Islet of Langerhans (tissue), 1 donor: ENCODE results near the gene POLD1.

Experiments
- FAIRE-seq: peaks from one replicate; lab custom pipeline; 2011; peaks lifted over from hg19 to GRCh38; lab: Jason Lieb, UNC

The POLD1 gene

DNA sequence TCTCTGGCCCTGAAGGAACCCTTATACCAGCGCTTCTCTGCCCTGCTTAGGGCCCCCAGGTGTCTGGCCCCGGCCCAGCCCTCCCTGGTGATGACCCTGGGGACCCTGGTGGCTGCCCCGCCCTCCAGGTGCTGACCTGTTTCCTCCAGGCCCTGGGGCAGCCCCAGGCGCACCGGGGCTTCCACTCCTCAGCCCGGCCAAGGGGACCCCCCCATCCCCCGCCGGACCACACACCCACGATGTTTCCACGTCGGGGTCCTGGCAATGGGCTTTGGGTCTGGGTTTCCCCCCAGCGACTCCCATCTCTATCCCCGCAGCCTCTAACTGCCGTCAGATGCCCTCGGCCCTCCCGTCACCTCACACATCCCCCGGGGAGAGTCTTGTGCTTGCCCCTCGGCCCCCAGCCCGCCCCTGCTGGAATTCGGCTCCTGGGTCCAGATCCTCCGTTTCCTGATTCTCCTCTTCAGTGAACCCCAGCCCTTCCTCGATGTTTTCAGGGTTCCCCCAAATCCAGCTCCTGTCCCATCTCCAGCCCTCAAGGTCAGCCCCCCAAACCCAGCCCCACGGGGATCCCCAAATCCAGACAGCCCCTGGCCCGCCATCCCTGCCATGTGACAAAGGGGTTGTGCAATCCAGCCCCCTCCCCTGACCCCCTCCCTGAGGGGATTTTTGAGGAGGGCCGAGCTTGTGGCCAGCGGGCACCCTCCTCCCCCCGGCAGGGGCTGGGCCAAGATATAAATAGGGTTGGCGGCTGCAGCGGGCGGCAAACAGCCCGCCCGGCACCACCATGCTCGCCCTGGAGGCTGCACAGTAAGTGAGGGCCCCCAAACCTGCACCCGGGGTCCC is 34.3 kb downstream of the POLD1 start, which contains the start of gene SPIB:
Gene SPIB (plus strand): TSS at position 763 of the 846 bp plus-strand sequence. CDS start 25 bp downstream, at position 788.
- no peak for FAIRE-seq

DNA sequence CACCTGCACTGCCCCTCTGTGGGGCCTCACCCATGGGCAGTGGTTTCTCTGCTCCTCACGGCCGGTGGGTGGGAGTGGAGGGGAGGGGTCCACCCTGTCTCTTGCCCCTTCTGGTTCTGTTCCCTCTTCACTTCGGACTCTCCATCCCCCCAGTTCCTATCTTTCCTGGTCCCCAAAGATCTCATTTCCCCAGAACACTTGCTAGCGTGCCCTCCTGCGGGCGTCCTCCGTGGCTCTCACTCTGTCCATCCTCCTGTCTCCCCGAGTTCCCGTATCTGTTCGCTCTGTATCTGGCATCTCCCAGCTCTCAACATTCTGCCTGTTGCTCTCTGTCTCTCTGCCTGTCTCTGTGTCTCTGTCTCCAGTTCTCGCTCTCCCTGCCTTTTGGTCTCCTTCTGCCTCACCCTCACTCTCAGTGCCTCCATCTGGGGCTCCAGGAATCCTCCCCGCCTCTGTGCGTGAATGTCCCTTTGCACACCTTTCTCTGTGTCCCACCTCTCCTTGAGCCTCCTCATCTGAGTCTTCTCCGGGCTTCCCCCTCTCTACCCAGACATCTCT is 35.0 kb downstream of the POLD1 start:
- FAIRE-seq = no peak

DNA sequence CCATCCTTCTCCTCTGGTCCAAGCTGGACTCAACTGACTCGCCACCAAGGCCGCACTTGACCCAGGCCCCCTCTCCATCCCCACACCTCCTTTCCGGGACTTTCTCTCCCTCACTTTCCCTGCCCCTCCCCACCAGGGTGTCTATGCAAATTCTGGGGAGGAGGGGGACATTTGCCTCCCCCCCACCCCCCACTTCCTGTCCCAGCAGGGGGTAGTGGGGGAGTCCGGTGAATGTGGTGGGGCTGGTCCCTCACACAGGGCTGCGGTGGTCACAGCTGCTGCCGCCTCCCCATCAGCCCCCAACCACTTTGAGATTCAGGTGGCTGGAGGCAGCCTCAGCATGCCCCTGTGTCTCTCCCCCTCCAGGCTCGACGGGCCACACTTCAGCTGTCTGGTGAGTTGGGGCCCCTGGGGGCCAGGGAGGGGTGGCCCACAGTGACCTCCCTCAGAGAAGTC is 35.5 kb downstream of the POLD1 start:
- FAIRE-seq = no peak

DNA sequence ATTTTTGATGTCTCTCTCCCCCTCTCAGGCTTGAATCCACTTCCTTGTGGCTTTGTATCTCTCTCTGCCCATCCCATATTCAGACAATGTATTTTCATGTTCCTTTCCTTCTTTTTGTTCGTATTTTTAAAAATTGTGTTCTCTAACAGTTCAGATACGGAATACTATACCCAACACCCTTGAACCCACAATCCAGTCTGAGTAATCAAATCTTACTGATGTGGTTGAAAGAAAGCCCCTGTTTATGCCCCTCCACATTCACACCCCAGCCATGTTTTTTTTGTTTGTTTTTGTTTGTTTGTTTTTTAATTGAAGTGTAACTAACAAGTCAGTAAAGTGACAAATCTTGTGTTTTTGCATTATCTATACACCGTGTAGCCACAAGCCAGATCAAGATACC is 36.0 kb downstream of the POLD1 start:
- no peak for FAIRE-seq

DNA sequence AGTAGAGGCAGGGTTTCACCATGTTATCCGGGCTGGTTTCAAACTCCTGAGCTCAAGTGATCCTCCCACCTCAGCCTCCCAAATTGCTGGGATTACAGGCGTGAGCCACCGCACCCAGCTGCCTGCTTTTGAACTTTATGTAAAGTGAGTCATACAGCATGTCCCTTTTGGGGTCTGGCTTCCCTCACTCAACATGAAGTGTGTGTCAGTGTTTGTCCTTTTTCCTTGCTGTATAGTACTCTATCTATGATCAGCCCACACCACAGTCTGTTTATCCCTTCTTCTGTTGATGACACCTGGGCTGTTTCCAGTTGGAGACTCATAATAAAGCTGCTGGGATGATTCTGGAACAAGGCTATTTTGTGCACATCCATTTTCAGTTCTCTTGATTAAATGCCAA is 36.7 kb downstream of the POLD1 start:
- no peak for FAIRE-seq

DNA sequence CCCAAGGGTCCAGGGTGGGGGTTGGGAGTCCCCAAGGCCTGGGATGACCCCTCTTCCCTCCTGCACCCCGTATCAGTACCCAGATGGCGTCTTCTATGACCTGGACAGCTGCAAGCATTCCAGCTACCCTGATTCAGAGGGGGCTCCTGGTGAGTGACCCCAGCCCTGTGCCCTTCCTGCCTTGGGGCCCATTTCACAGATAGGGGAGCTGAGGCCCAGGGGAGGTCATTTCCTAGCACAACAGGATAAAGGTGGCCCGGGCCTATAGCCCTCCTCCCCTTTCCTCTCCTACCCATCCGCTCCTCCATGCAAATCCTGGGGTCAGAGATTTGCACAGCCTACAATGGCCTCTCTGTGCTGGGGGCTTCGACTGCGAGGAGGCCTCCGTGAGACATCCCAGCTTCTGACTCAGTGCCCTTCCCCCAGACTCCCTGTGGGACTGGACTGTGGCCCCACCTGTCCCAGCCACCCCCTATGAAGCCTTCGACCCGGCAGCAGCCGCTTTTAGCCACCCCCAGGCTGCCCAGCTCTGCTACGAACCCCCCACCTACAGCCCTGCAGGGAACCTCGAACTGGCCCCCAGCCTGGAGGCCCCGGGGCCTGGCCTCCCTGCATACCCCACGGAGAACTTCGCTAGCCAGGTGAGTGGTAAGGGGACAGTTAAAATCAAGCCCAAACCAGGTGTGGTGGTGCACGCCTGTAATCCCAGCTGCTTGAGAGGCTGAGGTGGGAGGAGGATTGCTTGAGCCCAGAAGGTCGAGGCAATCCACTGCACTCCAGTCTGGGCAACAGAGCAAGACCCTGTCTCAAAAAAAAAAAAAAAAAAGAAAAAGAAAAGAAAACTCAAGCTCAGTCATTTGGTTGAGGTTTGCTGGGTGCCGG is 38.5 kb downstream of the POLD1 start:
- FAIRE-seq = no peak

DNA sequence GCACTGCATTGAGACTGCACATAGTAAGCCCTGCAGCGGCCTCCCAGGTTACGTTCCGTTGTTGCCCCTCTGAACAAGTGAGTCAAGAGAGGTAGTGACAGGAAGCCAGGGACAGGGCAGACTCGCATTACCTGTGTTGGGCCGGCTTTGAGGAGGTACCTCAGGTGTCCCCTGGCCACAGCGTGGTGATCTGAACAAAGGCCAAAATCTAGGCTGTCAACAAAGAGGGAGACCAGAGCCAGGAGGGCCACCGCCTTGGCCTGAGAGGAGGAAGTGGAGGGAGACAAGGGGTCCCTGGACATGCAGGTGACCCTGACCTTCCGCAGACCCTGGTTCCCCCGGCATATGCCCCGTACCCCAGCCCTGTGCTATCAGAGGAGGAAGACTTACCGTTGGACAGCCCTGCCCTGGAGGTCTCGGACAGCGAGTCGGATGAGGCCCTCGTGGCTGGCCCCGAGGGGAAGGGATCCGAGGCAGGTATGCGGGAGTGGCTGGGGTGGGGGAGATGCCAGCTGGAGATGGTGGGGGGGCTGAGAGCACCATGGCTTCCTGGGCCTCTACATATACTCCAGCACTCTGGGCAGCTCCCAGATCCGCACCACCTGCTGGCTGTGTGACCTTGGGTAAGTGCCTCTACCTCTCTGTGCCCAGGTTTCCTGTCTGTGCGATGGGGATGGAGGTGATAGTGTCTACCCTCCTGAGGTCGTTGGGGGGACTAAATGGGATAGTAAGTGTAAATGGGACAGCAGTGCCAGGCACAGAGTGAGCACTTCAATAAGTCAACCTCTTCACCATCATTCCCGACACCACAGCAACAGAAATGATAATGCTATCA is 39.3 kb downstream of the POLD1 start:
- FAIRE-seq = no peak

DNA sequence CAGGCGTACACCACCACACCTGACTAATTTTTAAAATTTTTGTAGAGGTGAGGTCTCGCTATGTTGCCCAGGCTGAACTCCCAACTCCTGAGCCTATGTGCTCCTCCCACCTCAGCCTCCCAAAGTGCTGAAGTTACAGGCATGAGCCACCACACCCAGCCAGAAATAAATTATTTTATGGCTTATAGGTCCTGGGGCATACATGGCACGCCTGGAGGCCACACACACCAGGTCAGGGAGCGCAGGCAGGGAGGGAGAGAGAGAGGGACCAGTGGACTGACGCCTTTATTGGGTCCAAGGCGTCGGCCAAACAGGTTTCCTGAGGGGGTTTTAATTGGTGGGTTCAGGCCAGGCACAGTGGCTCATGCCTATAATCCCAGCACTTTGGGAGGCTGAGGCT is 41.4 kb downstream of the POLD1 start:
- FAIRE-seq = no peak

DNA sequence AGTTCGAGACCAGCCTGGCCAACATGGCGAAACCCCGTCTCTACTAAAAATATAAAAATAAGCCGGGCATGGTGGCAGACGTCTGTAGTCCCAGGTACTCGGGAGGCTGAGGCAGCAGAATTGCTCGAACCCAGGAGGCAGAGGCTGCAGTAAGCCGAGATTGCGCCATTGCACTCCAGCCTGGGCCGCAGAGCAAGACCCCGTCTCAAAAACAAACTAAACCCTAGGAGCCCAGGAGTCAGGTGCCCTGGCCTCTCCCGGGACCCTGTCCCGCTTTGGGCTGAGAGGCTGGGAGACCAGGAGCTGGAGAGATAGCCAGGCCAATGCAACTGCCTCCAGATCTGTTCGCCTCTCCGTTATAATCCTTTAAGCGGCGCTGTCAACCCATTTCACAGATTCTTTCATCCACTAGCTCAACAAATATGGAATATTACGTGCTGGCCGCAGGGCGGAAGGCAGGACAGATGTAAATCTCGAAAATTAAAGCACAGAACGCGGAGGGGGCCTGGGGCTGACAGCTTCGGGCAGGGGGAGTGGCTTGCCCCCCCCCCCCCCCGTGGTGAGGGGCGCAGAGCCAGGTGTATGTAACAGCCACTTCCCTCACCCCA is 43.3 kb downstream of the POLD1 start:
- FAIRE-seq = no peak

DNA sequence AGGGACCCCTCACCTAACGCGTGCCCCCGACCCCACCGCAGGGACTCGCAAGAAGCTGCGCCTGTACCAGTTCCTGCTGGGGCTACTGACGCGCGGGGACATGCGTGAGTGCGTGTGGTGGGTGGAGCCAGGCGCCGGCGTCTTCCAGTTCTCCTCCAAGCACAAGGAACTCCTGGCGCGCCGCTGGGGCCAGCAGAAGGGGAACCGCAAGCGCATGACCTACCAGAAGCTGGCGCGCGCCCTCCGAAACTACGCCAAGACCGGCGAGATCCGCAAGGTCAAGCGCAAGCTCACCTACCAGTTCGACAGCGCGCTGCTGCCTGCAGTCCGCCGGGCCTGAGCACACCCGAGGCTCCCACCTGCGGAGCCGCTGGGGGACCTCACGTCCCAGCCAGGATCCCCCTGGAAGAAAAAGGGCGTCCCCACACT is 43.9 kb downstream of the POLD1 start:
- no peak for FAIRE-seq

DNA sequence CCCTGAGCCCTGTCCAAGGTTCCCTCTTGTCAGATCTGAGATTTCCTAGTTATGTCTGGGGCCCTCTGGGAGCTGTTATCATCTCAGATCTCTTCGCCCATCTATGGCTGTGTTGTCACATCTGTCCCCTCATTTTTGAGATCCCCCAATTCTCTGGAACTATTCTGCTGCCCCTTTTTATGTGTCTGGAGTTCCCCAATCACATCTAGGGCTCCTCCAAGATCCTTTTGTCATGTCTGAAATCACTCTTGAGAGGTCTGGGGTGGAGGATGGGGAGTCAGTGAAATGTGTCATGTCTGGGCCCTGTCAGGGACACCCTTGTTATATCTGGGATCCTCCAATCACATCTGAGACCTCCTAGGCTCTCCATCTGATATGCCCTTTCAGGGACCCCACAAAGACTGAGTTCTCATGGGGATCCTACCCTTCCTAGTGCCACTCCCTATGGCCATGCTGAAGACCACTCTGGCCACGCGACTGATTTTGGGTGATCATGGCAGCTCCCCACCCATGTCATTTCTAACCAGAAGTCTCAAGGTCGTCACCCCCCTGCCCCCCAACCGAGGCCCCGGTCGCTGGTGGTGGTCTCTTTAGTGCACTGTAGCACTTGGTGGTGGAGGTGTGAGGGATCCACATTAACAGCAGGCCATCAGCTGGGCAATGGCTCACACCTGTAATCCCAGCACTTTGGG is 44.8 kb downstream of the POLD1 start:
- no peak for FAIRE-seq

DNA sequence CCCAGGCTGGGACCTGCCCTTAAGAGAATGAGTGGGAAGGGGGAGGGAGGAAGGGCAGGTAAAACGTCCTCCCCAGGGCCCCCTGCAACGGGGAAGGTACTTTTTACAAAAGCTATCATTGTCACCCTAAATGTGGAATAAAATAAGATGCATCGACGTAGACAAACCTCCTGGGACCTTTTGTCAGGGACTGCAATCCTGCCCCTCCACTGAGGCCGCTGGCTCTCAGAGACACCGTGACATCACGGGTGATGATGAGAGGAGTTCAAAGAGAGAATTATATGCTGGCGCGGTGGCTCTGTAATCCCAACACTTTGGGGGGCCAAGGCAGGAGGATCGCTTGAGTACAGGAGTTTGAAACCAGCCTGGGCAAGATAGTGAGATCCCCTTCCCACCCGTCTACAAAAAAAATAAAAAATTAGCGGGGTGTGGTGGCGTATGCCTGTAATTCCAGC is 46.8 kb downstream of the POLD1 start:
- no peak for FAIRE-seq

DNA sequence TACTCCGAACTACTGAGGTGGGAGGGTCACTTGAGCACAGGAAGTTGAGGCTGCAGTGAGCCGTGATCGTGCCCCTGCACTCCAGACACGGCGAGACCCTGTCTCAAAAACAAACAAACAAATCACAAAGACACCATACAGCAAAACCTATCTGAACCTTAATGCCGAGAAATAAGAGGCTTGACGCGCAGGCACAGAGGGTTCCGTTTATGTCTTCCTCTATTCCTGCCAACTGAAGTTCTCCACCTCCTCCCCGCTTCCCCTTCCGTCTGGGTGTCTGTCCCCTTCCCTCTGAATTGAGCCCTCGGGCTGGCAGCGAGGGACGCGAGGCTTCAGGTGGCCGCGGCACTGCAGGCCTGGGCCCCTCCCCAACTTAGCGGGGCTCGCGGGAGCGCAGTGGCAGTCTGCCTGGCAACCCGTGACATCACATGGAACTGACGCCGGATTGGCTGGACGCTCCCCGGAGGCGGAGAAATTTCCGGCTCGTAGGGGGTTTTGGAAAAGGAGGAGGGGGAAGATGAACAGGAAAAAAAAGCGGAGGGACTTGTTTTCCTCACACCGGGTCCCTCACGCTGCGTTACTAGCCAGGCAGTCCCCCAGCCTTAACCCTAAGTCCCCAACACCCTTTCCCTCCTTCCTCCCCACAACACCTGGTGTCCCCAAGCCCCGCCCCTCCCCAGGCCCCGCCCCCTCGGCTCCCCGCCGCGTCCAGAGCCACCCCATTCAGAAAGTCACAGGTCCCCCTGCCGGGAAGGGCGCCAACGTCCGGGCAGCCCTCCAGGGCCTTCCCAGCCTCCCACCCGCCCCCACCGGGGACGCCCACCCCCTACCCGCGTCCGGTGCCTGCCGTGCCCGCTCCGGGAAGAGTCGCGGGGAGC is 47.4 kb downstream of the POLD1 start:
- FAIRE-seq = no peak

DNA sequence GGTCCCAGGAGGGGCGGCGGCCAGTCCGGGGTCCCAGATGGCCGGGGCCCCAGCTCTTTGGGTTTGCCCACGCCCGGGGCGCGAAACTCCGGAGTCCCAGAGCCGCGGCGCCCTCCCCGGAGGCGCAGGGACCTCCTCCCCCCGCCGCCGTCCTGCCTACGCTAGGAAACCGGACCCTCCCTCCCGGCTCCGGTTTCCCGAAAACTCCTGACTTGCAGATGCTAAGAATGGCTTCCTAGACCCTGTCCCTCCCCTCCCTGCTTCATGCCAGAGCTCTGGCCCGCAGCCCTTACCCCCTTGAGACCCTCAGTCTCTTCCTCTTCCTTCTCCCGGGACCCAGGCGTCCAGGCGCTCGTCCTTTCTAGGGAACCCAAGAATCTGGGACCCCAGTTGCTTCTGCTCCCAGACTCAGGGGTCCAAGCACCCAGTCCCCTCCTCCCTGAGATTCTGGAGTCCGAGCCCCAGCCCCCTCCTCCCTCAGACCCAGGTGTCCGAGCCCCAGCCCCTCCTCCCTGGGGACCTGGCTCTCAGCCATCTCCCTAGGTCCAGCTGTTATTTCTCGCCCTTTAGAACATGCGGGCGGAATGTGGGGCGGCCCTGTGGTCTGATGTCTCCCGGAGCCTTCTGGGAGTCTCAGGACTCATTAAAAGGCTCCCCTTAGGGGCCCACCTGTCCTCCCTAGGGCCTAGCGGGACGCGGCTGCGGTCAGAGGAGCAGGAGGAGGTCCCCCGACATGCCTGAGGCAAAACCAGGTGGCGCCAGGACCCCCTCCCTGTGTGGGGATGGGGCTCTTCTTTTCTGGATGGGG is 48.3 kb downstream of the POLD1 start, which contains the start of gene MYBPC2:
Gene MYBPC2 (plus strand): TSS at position 672 of the 808 bp plus-strand sequence. CDS start 62 bp downstream, at position 734.
- no peak for FAIRE-seq

DNA sequence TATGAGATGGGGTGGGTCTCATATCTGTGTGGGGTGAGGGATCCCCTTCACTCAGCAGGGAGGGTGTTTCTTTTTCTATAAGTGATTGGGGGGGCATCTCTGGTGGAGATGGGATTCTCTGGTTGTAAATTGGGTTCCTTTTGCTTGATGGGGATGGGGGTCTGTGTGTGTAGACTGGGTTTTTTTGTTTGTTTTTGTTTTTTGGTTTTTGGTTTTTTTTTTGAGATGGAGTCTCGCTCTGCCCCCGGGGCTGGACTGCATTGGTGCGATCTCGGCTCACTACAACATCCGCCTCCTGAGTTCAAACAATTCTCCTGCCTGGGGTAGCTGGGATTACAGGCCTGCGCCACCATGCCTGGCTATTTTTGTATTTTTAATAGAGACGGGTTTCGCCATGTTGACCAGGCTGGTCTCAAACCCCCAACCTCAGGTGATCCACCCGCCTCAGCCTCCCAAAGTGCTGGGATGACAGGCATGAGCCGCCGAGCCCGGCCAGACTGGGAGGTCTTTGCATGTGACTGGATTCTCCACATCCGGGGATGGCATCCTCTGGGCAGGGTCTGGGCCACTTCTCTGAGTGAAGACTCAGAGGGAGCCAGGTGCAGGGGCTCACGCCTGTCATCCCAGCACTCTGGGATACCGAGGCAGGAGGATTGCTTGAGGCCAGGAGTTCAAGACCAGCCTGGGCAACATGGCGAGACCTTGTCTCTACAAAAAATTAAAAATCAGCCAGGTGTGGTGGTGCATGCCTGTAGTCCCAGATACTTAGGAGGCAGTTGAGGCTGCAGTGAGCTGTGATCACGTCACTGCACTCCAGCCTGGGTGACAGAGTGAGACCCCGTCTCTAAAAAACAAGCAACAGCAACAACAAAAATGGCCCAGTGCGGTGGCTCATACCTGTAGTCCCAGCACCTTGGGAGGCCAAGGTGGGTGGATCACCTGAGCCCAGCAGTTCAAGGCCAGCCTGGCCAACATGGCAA is 49.3 kb downstream of the POLD1 start:
- FAIRE-seq = no peak

DNA sequence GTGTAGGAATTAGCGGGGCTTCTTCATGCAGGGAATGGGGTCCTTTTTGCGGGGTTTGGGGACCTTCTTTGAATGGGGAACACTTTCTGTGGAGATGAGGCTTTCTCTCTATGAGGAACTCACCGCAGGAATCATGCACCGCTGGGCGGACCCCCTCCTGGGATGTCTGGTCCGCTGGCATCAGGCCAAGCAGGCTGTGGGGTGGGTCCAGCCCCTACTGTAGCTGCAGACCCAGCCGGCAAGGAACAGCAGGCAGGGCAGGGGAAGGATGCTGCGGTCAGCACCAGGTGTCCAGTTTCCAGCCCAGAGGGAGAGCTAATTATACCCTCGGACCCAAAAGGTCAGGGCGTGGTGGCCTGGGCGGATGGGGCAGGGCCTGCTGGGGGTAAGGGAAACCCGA is 50.4 kb downstream of the POLD1 start:
- FAIRE-seq = no peak

DNA sequence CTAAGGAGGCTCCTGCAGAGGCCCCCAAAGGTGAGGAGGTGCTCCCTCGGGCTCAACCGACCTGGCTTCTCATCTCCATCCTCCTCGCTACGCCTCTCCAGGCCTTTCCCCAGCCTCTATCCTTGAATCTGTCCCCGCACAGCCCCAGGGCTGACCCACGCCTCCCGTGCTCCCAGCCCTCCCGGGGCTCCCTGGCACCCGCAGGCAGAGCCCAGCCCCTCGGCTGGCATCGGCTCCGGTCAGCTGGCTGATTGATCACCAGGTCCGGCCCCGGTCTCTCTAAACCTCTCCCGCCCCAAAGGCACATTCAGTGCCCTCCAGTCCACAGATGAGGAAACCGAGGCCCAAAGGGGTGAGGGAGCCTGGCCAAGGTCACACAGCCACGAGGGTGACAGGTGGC is 51.1 kb downstream of the POLD1 start:
- FAIRE-seq = no peak
